DMS53 treated with DMSO at 0.1 percent for 48 hours (cell line): ENCODE results near the gene PUM1.
"Not testable (repeated sequence)": the region's sequence is repeated elsewhere in the genome, so short reads cannot be mapped to it uniquely, and the experiment has no call there.

Source experiments
- DNase-seq: peaks from one replicate; lab custom pipeline; 2025; ENCODE audit not compliant: unreplicated experiment; lab: John Stamatoyannopoulos, UW

The PUM1 gene

GRCh38 chr1:30968220-30968971, 97.1 kb downstream of the PUM1 start:
- no peak for DNase-seq

GRCh38 chr1:30966690-30967369, 98.7 kb downstream of the PUM1 start:
- no peak for DNase-seq

GRCh38 chr1:30965924-30966599, 99.5 kb downstream of the PUM1 start:
- DNase-seq = no peak

- no peak for DNase-seq
Observed at GRCh38 chr1:30964706-30965105, 100.8 kb downstream of the PUM1 start.

GRCh38 chr1:30962609-30963508, 102.7 kb downstream of the PUM1 start:
- DNase-seq = no peak

GRCh38 chr1:30957560-30958222, 107.8 kb downstream of the PUM1 start:
- no peak for DNase-seq

- DNase-seq = no peak
Observed at GRCh38 chr1:30955448-30956015, 110.0 kb downstream of the PUM1 start.

- DNase-seq = no peak
Observed at GRCh38 chr1:30953685-30954084, 111.8 kb downstream of the PUM1 start.

GRCh38 chr1:30952098-30952497, 113.4 kb downstream of the PUM1 start:
- no peak for DNase-seq

- DNase-seq = no peak
Observed at GRCh38 chr1:30950700-30951099, 114.8 kb downstream of the PUM1 start.

GRCh38 chr1:30950053-30950452, 115.5 kb downstream of the PUM1 start:
- no peak for DNase-seq

- not testable (repeated sequence) for DNase-seq
Observed at GRCh38 chr1:30949487-30949838, 116.1 kb downstream of the PUM1 start.

- not testable (repeated sequence) for DNase-seq
Observed at GRCh38 chr1:30948813-30949486, 116.6 kb downstream of the PUM1 start.

- DNase-seq = no peak
Observed at GRCh38 chr1:30948278-30948677, 117.2 kb downstream of the PUM1 start.

- no peak for DNase-seq
Observed at GRCh38 chr1:30947212-30947611, 118.3 kb downstream of the PUM1 start.

- DNase-seq = no peak
Observed at GRCh38 chr1:30942326-30942963, 123.1 kb downstream of the PUM1 start.

- DNase-seq = no peak
Observed at GRCh38 chr1:30940541-30940940, 125.0 kb downstream of the PUM1 start.

GRCh38 chr1:30936541-30937171, 128.9 kb downstream of the PUM1 start:
- DNase-seq = no peak

GRCh38 chr1:30935758-30936157, 129.8 kb downstream of the PUM1 start:
- not testable (repeated sequence) for DNase-seq
